ENCODE results near the gene PDE10A.

The PDE10A gene

GRCh38 chr6:165653607-165654006 lies 9.4 kb downstream of the PDE10A start:
- no peak overlapping the region for H3K27ac ChIP-seq
- TF ChIP-seq ZFX (IDR thresholded peaks at IDR 0.05): no peak

DNA sequence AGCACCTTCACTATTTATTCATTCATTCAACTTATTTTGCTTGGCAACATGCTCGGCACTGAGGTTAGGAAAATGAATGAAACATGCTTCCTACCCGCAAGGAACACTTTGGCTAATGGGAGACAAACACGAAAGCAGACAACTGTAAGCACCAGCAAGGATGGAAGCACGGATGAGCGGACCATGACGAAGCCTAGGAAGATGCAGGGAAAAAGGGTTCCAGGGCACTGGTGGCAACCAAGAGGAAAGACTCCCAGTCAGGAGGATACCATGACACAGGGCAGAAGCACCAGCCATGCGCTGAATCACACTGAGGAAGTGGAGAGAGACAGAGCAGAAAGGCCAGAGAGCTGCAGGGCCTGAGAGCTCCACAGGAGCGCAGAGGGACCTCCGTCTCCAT lies 9.8 kb downstream of the PDE10A start:
- no peak for TF ChIP-seq ZFX (IDR thresholded peaks at IDR 0.05)
- TF ChIP-seq CTCF (conservative IDR thresholded peaks at IDR 0.05): no peak
- H3K27ac ChIP-seq: no peak overlapping the region

- H3K27ac ChIP-seq: no peak overlapping the region
- TF ChIP-seq CTCF (conservative IDR thresholded peaks at IDR 0.05) (no peak), ZFX (IDR thresholded peaks at IDR 0.05) (no peak)
Observed at GRCh38 chr6:165652766-165653165, 10.3 kb downstream of the PDE10A start.

- peak overlapping the region; percentile 22 for H3K27ac ChIP-seq
- TF ChIP-seq CTCF (conservative IDR thresholded peaks at IDR 0.05): no peak
Observed at GRCh38 chr6:165649166-165650137, 13.6 kb downstream of the PDE10A start.

DNA sequence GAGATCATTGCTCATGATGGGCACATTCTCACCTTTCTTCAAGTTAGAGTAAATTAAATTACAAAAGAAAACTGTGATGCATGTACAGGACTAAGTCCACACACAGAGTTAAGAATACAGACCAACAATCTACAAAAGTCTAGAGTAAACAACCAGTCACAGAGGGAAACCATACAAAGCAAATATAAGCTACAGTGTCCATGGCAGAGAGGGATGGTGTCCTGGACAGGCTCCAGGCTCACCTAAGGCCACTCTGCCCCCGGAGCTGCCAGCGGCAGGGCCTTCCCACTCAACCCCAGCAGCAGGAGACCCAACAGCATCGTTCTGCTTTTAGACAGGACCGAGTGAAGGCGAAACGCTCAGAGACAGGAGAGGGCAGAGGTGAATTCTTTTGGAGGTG lies 16.0 kb downstream of the PDE10A start:
- no peak for TF ChIP-seq CTCF (conservative IDR thresholded peaks at IDR 0.05)
- no peak for TF ChIP-seq ZFX (IDR thresholded peaks at IDR 0.05)
- H3K27ac ChIP-seq: peak overlapping the region; percentile 92

DNA sequence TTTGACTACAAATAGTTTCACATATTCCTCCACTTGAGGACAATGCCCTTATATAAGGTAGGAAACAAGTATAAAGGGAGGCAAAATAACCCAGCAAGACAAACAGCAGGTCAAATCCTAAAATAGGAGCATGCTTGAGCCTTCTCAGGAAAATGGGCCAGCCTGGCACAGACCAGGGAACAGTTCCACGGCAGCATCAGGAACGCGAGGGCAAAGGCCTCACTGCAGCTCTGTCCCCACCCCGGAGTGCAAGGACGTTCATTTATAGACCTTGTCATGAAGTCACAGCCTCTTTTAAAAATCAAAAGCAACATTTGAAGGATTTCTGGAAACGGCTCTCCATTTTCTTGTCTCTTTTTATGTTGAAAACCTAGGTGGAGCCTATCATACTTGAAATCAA lies 17.1 kb downstream of the PDE10A start:
- no peak for TF ChIP-seq CTCF (conservative IDR thresholded peaks at IDR 0.05)
- no peak for TF ChIP-seq ZFX (IDR thresholded peaks at IDR 0.05)
- peak overlapping the region; percentile 92 for H3K27ac ChIP-seq

GRCh38 chr6:165644586-165645266 lies 18.3 kb downstream of the PDE10A start:
- TF ChIP-seq ZFX (IDR thresholded peaks at IDR 0.05) (no peak), CTCF (conservative IDR thresholded peaks at IDR 0.05) (no peak)

More at GRCh38 chr6:165644586-165645266, 18.3 kb downstream of the PDE10A start:
- peak overlapping the region; percentile 92 for H3K27ac ChIP-seq
